Left forelimb (tissue), 1 donor: ENCODE measurements around the gene RAB28.

ENCODE experiments used
- DNase-seq: peaks from one replicate; pipeline ENCODE4 v3.0.0-alpha.2; 2018; ENCODE audit warnings: low spot score

Gene RAB28

GRCh38 chr4:13368217-13368616 is 115.9 kb downstream of the RAB28 start:
- DNase-seq: no peak

GRCh38 chr4:13367691-13368090 is 116.4 kb downstream of the RAB28 start:
- no peak for DNase-seq

DNA sequence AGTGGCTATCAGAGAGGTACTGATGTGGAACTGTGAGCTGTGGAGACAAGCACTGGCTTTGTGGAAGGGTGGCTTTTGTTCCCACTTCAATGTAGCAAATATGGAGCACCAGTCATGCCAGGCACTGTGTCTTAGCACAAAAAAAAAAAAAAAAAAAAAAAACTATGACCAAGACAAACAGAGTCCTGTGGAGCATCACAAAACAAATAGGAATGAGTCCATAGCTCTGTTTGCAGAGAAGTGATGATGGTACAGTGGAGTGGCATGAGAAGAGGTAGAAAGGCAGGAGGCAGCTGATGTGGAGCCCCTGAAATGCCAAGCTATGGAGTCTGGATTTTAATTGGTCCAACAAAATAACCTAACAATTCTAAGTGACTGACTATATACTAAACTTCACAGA is 116.9 kb downstream of the RAB28 start:
- no peak for DNase-seq

DNA sequence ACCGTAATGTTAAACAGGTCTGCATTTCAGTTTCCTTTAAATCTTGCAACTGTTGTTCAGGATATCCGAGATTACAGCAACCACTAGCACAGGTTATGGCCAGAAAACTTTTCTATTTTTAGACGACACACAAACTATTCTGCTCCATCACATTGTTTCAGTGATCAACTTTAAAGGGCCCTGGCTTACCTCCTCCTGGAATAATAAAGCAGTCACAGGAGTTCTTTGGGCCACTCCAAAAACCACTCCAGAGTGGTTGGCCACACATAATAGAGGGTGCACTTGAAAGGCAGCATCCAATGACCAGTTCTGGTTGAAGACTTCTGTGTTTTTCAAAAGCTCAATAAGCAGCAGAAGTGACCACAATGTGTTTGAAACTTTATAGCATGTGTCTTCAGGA is 118.9 kb downstream of the RAB28 start:
- DNase-seq: no peak

DNA sequence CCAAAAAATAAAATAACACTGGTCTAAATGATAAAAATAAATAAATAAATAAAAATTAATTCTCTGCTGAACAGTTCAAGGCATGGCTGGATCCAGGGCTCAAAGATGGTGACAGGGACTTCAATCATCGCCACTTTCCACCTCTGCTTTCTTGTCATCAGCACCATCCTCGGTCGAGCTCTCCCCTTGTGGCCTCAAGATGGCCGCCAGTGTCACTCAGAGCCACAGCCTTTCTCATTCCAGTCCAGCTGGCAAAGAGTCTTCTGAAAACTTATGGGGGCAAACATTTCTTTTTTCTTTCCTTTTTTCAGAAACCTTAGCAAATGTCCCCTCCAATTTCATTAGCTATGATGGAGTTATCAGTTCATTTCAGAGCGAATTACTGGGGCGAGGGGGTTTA is 119.5 kb downstream of the RAB28 start:
- no peak for DNase-seq

DNA sequence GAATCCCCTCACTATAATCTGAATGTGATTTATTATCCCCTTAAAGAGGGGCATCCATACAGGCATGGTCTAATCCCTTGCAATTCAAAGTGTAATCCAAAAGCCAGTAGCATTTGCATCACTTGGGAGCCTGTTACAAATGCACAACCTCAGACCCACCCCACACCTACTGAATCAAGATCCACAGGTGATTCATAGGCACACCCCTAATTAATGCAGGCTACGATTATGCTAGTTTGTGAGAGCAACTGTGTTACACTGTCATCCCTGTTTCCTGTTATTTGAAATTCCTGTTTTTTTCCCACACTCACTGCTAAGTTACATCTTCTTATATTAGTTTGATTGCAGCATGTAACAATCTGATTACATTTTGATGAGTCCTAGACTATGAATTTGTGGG is 120.0 kb downstream of the RAB28 start:
- no peak for DNase-seq

- no peak for DNase-seq
These were observed 124.3 kb downstream of the RAB28 start for GRCh38 chr4:13359809-13360208.

DNA sequence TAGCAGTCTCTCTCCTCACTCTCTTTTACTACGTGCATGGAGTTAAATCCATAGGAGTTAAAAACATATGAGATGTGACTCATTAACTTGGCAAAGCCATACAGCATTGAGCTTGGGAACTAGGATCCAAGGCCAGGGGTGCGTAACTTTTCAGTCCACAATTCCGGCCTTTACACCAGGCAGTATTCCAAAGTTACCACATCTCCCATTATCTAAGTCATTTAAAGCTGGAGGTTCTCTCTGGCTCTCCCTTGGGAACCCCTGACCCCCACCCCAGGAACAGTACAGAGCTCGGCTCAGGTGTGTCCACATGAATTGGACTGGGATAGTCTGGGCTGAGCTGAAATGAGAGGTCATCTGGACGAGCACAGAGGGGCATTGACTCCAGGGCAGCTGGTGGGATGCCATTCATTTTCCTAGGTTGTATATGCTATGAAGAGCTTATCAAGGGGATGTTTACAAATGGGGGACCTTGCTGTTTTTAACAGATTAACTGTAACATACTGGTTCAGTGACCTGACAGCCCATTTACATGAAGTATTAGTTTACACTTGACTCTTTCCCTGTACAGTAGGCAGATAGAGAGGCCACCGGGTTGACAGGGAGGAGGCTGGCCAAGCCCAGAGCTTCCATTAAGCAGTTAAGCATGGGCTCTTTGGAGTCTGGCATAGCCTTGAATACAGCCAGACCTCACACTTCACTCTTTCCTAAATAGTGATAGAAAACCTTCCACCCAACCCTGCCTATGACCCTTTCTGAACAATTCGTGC is 128.8 kb downstream of the RAB28 start:
- DNase-seq: no peak

GRCh38 chr4:13349096-13349495 is 135.0 kb downstream of the RAB28 start:
- DNase-seq: no peak

- no peak for DNase-seq
These were observed 135.9 kb downstream of the RAB28 start for GRCh38 chr4:13348216-13348615.

GRCh38 chr4:13347517-13348125 is 136.5 kb downstream of the RAB28 start:
- DNase-seq: no peak

GRCh38 chr4:13344216-13344615 is 139.9 kb downstream of the RAB28 start:
- DNase-seq: no peak

DNA sequence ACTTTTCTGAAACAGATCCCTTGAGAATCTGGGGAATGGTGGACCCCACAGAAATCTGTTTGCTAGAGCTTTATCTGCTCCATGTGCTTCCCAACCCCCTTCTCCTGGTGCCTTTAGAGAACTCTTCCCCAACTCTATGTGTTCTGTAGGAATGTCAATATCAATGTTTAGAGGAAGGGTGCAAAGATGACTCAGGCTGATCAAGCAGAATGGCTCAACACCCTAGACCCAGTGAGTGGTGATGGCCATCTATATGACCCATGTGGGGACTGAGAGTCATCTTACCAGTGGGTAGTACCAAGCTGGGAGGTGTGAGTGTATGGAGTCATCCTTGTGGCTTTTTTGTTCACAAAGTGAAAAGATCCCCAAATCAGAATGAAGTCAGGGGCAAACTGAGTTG is 143.5 kb downstream of the RAB28 start:
- no peak for DNase-seq

DNA sequence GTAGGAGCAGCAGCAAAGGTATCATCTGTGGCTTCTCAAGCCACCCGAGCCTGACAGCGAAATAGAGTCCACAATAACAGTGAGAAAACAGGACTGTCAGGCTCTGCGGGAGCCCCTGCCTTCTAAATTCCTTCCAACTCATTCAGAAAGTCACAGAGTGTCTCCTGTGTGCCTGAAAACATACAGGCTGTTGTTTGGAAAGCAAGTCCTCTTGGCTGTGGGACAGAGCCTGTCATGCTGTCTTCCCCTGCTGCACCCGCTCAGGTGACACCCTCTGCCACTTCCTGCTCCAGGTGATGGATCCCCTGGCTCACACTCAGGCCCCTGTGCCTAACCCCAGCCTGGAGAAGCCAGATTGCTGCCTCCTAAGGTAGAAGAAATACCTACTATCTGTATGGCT is 152.3 kb downstream of the RAB28 start:
- DNase-seq: no peak

DNA sequence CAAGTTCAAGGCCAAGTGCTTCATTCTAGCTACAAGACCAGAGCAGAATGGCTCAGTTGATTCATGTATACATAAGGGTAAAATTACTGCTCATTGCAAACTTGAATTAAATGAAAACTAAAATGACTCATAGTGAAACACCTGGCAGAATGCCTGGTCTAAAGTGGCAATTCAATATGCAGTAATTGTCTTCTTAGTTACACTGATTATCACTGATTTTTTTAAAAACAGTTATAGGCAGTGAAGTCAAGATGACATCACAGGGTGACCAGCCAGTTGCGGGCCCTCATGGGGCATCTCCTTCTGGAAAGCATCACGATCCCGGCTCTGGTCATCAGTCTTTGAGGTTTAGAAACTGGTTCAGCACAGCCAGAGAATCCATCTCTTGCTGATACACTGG is 154.2 kb downstream of the RAB28 start:
- no peak for DNase-seq

GRCh38 chr4:13329340-13329850 is 154.7 kb downstream of the RAB28 start:
- DNase-seq: no peak

- no peak for DNase-seq
These were observed 155.5 kb downstream of the RAB28 start for GRCh38 chr4:13328591-13328990.

GRCh38 chr4:13327991-13328390 is 156.1 kb downstream of the RAB28 start:
- DNase-seq: no peak

DNA sequence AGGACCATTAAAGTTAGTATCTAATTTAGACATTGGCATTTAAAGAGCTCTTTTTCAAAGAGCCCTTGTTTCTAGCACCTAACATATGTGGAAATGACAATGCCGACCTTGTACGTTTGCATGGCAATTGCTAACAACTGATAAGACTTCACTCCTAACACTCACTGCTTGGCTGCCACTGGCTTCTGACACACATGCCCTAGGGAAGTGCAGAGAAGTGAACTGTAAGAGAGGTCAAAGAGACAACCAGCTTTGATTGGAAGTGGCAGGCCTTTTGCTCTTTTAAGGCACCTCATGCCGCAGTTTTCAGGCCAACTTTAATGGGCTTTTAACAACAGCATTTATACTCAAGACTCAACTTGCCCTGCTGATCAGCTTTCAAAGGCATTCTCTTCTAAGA is 158.4 kb downstream of the RAB28 start:
- DNase-seq: no peak

DNA sequence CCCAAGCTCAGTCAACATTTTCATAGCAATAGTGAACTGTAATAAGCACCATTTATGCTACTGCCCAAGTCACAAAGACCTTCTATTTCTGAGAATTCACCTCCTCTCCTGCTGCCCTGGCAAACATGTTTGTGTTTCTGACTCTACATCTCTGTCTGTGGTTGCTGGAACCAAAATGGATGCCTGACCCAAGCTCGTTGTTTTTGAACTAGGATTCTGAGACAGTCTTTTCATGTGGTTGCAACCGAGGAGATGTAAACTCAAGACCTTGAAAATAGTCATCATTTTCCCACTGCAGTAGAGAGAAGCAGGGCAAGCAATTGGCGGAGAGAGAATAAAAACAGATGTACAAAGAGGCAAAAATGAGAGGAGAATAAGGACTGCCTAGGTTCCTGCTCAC is 160.2 kb downstream of the RAB28 start:
- DNase-seq: no peak

GRCh38 chr4:13322681-13323101 is 161.4 kb downstream of the RAB28 start:
- no peak for DNase-seq
